Measurements from ENCODE around the gene ANKRD13B.

ANKRD13B gene

GRCh38 chr17:29653995-29654714, 61.2 kb downstream of the ANKRD13B start:
- no peak for DNase-seq

- DNase-seq, result no peak
Observed at GRCh38 chr17:29655323-29655722, 62.4 kb downstream of the ANKRD13B start.

GRCh38 chr17:29659155-29659554, 66.2 kb downstream of the ANKRD13B start:
- no peak for DNase-seq

- no peak for DNase-seq
Observed at GRCh38 chr17:29661213-29661612, 68.3 kb downstream of the ANKRD13B start.

GRCh38 chr17:29663155-29663554, 70.2 kb downstream of the ANKRD13B start:
- DNase-seq, result no peak
